ENCODE results near the gene SYNDIG1L. TPM values are rescaled to one million over a fixed set of nuclear protein-coding genes. Genes with fewer than 3 reads are reported as not detected.

Gene SYNDIG1L
- total and polyA plus RNA-seq, 12 donors = 0.05 to 0.51 (median 0.23) TPM; not detected in 5

DNA sequence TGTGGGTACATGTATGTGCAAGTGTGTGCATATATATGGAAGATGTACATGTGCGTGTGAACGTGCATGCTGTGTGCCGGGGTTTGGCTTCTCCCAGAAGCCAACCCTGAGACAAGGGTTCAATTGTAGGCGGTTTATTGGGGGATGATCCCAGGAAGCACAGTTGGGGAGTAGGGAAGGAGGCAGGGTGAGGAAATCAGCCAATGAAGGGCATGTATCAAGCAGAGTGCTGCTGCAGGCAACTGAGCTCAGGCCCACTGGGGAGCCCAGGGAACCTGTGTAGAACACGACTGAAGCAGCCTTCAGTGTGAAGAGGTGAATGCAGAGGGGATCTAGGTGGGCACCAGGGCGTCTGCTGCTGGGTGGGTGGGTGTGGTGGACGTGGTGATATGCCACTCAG, 21.6 kb downstream of the SYNDIG1L start:
- Histone ChIP-seq H3K4me3 (no peak overlapping the region), H3K27ac (no peak overlapping the region), H3K9me3 (replicated peaks in 1 of 3) (no peaks in the 10 kb centered on the region), H3K4me1 (replicated peaks in 1 of 2) (peaks cover 0 to 10% of the 10 kb centered on the region in 2 donors), H3K36me3 (replicated peaks in 1 of 2) (no peaks in the 10 kb centered on the region), H3K27me3 (no peaks in the 10 kb centered on the region)
- WGBS, 4 donors = 71 to 79% (median 74%) methylated on average over 6 to 7 of the region's 7 CpGs
- TF ChIP-seq POLR2A (IDR thresholded peaks at IDR 0.05) = no peak
- TF ChIP-seq, protein P1, sequence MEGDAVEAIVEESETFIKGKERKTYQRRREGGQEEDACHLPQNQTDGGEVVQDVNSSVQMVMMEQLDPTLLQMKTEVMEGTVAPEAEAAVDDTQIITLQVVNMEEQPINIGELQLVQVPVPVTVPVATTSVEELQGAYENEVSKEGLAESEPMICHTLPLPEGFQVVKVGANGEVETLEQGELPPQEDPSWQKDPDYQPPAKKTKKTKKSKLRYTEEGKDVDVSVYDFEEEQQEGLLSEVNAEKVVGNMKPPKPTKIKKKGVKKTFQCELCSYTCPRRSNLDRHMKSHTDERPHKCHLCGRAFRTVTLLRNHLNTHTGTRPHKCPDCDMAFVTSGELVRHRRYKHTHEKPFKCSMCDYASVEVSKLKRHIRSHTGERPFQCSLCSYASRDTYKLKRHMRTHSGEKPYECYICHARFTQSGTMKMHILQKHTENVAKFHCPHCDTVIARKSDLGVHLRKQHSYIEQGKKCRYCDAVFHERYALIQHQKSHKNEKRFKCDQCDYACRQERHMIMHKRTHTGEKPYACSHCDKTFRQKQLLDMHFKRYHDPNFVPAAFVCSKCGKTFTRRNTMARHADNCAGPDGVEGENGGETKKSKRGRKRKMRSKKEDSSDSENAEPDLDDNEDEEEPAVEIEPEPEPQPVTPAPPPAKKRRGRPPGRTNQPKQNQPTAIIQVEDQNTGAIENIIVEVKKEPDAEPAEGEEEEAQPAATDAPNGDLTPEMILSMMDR (IDR thresholded peaks at IDR 0.05) = no peak
- no peak for DNase-seq
- intact Hi-C loops (cut with DNase I) = no loop called here

DNA sequence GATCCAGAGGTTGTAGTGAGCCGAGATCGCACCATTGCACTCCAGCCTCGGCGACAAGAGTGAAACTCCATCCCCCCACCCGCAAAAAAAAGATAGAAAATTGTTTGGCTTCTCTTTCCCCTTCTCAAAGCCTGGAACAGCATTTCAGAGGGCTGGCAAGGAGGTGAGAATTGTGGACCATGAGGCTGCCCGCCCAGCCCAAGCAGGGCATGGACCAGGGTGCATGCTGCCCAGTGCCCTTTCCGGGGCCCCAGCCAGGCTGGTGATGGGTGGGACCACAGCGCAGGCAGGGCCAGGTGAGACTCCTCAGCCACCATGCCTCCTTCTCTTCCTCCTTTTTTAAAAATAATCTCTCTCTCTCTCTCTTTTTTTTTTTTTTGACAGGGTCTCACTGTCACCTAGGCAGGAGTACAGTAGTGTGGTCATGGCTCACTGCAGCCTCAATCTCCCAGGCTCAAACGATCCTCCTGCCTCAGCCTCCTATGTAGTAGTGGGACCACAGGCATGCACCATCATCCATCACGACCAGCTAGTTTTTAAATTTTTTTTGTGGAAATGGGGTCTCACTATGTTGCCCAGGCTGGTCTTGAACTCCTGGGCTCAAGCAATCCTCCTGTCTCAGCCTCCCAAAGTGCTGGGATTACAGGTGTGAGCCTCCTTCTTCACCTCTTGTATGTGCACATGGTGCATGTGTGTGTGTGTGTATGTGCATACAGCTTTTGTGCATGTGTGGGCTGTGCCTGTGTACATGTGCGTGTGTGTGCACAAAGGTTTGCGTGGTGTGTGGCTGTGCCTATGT, 22.2 kb downstream of the SYNDIG1L start:
- 68 to 89% (median 85%) methylated on average over 11 to 12 of the region's 12 CpGs for WGBS, 4 donors
- H3K4me1 ChIP-seq (replicated peaks in 1 of 2) = peaks cover 0 to 10% of the 10 kb centered on the region in 2 donors
- H3K27ac ChIP-seq = no peak overlapping the region
- H3K27me3 ChIP-seq = no peaks in the 10 kb centered on the region
- DNase-seq = no peak
- intact Hi-C loops (cut with DNase I) = no loop called here
- no peaks in the 10 kb centered on the region for H3K9me3 ChIP-seq (replicated peaks in 1 of 3)
- no peak for TF ChIP-seq POLR2A (IDR thresholded peaks at IDR 0.05)
- TF ChIP-seq, protein P1 (IDR thresholded peaks at IDR 0.05) = no peak
- H3K4me3 ChIP-seq = no peak overlapping the region
- no peaks in the 10 kb centered on the region for H3K36me3 ChIP-seq (replicated peaks in 1 of 2)

DNA sequence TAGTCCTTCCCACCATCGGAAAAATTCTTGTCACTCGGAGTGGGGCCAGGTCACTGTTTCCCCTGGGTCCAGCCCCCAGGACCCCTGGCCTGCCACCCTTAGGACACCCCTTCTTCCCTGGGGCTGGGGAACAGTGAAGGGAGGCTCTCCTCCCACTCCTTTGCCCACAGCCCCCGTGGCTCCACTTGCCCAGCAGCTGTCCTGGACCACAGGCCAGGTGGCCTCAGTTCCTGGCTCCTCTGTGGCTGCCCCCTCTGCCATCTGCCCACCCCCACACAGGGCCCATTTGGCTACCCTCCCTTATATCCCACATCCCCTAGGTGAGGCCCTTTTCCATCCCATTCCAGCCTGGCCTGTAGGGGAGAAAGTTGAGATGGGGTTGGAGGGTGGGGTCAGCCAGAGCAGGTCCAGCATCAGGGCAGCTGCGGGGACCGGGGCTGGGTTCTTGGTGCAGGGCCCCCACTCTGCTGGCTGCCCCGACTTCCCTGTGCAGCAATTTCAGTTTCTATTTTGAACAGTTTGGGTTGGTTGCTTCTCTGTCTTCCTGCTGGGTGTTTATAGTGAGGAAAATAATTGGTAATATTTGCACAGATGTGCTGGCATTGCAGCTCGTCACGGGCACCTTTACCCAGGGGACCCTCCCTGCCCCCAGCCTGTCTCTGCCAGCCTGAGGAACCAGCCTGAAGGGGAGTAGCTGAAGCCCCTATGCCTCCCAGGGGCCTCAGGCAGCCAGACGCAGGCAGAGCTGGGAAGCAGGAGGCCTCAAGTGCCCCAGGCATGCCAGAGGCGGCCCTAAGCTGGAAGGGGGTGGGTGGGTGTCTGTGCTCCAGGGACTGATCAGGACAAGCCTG, 23.4 kb downstream of the SYNDIG1L start:
- WGBS, 4 donors = 56 to 61% (median 58%) methylated on average over 7 to 10 of the region's 10 CpGs
- no peak for TF ChIP-seq POLR2A (IDR thresholded peaks at IDR 0.05)
- TF ChIP-seq, protein P1 (IDR thresholded peaks at IDR 0.05) = no peak
- Histone ChIP-seq H3K36me3 (replicated peaks in 1 of 2) (no peaks in the 10 kb centered on the region), H3K4me3 (no peak overlapping the region), H3K4me1 (replicated peaks in 1 of 2) (peaks cover 0 to 10% of the 10 kb centered on the region in 2 donors), H3K9me3 (replicated peaks in 1 of 3) (no peaks in the 10 kb centered on the region), H3K27ac (no peak overlapping the region), H3K27me3 (no peaks in the 10 kb centered on the region)
- intact Hi-C loops (cut with DNase I) = no loop called here
- DNase-seq = no peak

DNA sequence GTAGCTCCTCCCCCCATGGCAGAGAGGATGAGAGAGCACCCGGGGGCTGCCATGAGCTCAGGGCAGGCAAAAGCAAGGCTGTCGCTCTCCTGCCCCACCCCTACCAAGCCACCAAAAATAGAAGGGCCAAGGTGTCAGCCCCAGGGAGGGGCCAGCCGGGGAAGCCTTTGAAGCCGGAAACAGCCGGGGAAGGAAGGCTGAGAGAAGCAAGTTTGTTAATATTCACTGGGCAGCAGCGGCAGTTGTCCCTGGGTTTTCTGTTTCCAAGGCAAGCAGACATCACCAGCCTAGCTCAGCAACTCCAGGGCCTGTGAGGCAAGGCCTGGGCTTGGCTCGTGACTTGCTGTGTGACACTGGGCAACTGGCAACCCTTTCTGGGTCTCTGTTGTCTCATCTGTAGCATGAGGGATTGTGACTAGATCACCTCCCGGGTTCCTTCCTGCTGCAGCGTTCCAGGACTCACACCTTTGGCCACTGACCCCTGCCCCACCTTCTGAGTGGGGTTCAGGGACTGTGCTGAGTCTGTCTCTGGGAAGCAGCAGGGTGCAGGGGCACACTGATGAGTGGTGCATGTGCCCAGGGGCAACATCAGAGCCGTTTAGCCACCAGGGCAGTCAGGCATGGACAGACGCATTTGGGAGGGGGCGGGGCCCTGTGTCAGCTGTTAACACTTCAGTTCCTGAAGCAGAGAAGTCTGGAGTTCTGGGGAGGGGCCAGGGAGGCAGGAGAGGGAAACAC, 24.3 kb downstream of the SYNDIG1L start:
- Histone ChIP-seq H3K4me3 (peak overlapping the region in 1 of 4 donors; percentile 7), H3K9me3 (replicated peaks in 1 of 3) (no peaks in the 10 kb centered on the region), H3K27me3 (no peaks in the 10 kb centered on the region), H3K27ac (peak overlapping the region in 1 of 5 donors; percentile 50), H3K4me1 (replicated peaks in 1 of 2) (peaks cover 0 to 10% of the 10 kb centered on the region in 2 donors), H3K36me3 (replicated peaks in 1 of 2) (no peaks in the 10 kb centered on the region)
- WGBS, 4 donors = 5 to 9% (median 7%) methylated on average over 9 to 12 of the region's 12 CpGs
- DNase-seq = peak in 6 of 7 donors; percentile 47 to 57 (median 51)
- TF ChIP-seq POLR2A (IDR thresholded peaks at IDR 0.05) = no peak
- TF ChIP-seq, protein P1 (IDR thresholded peaks at IDR 0.05) = no peak
- intact Hi-C loops (cut with DNase I) = no loop called here
